OCI-LY3 (cell line): ENCODE data around the gene NSD1.

ENCODE experiments used
- H2AFZ ChIP-seq: fragments of 200-600, 300-600 bp; shearing (Covaris generic); 2 replicates; pipeline ENCODE4 v1.6.0; 2014; ENCODE audit warnings: antibody characterized with exemption, low read depth, low read length
- H3K27ac ChIP-seq: fragments of 200-600, 300-600 bp; sonication (generic); 2 replicates; pipeline ENCODE4 v1.5.1; 2014; ENCODE audit warnings: mild to moderate bottlenecking, low read length, moderate library complexity, mixed read lengths
- H3K27me3 ChIP-seq: fragments of 200-600, 300-600 bp; sonication (generic); 2 replicates; pipeline ENCODE4 v1.6.1; 2014; ENCODE audit warnings: low read depth, low read length, mixed read lengths
- H3K36me3 ChIP-seq: fragments of 200-600, 300-600 bp; sonication (generic); replicated peaks from 2 replicates; pipeline ENCODE3; 2014; ENCODE audit warnings: low read depth, low read length, mixed read lengths
- H3K4me1 ChIP-seq: fragments of 300-600, 200-600 bp; sonication (generic); 2 replicates; pipeline ENCODE4 v1.6.1; 2014; ENCODE audit warnings: low read length, mixed read lengths
- H3K4me2 ChIP-seq: fragments of 200-600, 300-600 bp; sonication (generic); 2 replicates; pipeline ENCODE4 v1.6.1; 2014; ENCODE audit warnings: low read length, mixed read lengths
- H3K4me3 ChIP-seq: fragments of 300-600, 200-600 bp; sonication (generic); 2 replicates; pipeline ENCODE4 v1.5.1; 2014; ENCODE audit warnings: antibody characterized with exemption, mild to moderate bottlenecking, low read length, moderate library complexity
- H3K79me2 ChIP-seq: fragments of 300-600, 200-600 bp; shearing (Covaris generic); 2 replicates; pipeline ENCODE4 v1.6.1; 2014; ENCODE audit warnings: mild to moderate bottlenecking, low read length, mixed read lengths
- H3K9ac ChIP-seq: fragments of 300-600, 200-600 bp; shearing (Covaris generic); 2 replicates; pipeline ENCODE4 v1.6.0; 2014; ENCODE audit warnings: mild to moderate bottlenecking, low read length, moderate library complexity
- H3K9me3 ChIP-seq: fragments of 200-600, 300-600 bp; shearing (Covaris generic); 2 replicates; pipeline ENCODE4 v1.6.1; 2014; ENCODE audit warnings: low read length, mixed read lengths; ENCODE audit not compliant: insufficient read depth
- H4K20me1 ChIP-seq: fragments of 200-600, 300-600 bp; sonication (generic); 2 replicates; pipeline ENCODE4 v1.6.1; 2016; ENCODE audit warnings: low read length, mixed read lengths; ENCODE audit not compliant: insufficient read depth
- CTCF ChIP-seq: fragments of 200-600, 300-600 bp; sonication (generic); IDR thresholded peaks from 2 replicates; pipeline ENCODE4 v1.5.1; 2014; ENCODE audit warnings: antibody characterized with exemption, low read length, low read depth
- EZH2phosphoT487 ChIP-seq: fragments of 200-600 bp; shearing (Covaris generic); IDR thresholded peaks from 2 replicates; pipeline ENCODE4 v1.6.1; 2018; ENCODE audit warnings: antibody characterized with exemption, mixed run types, low read depth

NSD1 gene

GRCh38 chr5:177183142-177183541 lies 49.6 kb downstream of the NSD1 start:
- H3K4me1 ChIP-seq: no peaks in the 10 kb centered on the region
- H3K27ac ChIP-seq: no peak overlapping the region
- H4K20me1 ChIP-seq: peaks cover 39% of the 10 kb centered on the region
- no peak overlapping the region for H3K4me3 ChIP-seq
- H3K9me3 ChIP-seq: no peaks in the 10 kb centered on the region
- H3K27me3 ChIP-seq: no peaks in the 10 kb centered on the region
- no peak for TF ChIP-seq EZH2phosphoT487
- TF ChIP-seq CTCF: no peak
- H3K79me2 ChIP-seq: peaks cover 82% of the 10 kb centered on the region
- H3K9ac ChIP-seq: no peak overlapping the region
- peaks cover 11% of the 10 kb centered on the region for H3K36me3 ChIP-seq
- no peak overlapping the region for H2AFZ ChIP-seq
- no peak overlapping the region for H3K4me2 ChIP-seq

- no peaks in the 10 kb centered on the region for H3K4me1 ChIP-seq
- no peak overlapping the region for H2AFZ ChIP-seq
- H3K27me3 ChIP-seq: no peaks in the 10 kb centered on the region
- no peak overlapping the region for H3K4me2 ChIP-seq
- peaks cover 34% of the 10 kb centered on the region for H4K20me1 ChIP-seq
- H3K9me3 ChIP-seq: no peaks in the 10 kb centered on the region
- H3K27ac ChIP-seq: no peak overlapping the region
- no peak overlapping the region for H3K9ac ChIP-seq
- H3K36me3 ChIP-seq: peaks cover 11% of the 10 kb centered on the region
- TF ChIP-seq EZH2phosphoT487 (no peak), CTCF (no peak)
- H3K79me2 ChIP-seq: peaks cover 82% of the 10 kb centered on the region
- no peak overlapping the region for H3K4me3 ChIP-seq
Measured at GRCh38 chr5:177183766-177184360, 50.3 kb downstream of the NSD1 start.

GRCh38 chr5:177185993-177186392 lies 52.4 kb downstream of the NSD1 start:
- H3K27me3 ChIP-seq: no peaks in the 10 kb centered on the region
- H3K9ac ChIP-seq: no peak overlapping the region
- no peaks in the 10 kb centered on the region for H3K4me1 ChIP-seq
- no peak overlapping the region for H3K4me2 ChIP-seq
- TF ChIP-seq CTCF: no peak
- TF ChIP-seq EZH2phosphoT487: no peak
- no peak overlapping the region for H3K27ac ChIP-seq
- H4K20me1 ChIP-seq: peaks cover 37% of the 10 kb centered on the region
- H2AFZ ChIP-seq: no peak overlapping the region
- no peaks in the 10 kb centered on the region for H3K9me3 ChIP-seq
- peaks cover 11% of the 10 kb centered on the region for H3K36me3 ChIP-seq
- peaks cover 84% of the 10 kb centered on the region for H3K79me2 ChIP-seq
- no peak overlapping the region for H3K4me3 ChIP-seq

- H3K79me2 ChIP-seq: peaks cover 81% of the 10 kb centered on the region
- no peaks in the 10 kb centered on the region for H3K9me3 ChIP-seq
- H3K27me3 ChIP-seq: no peaks in the 10 kb centered on the region
- TF ChIP-seq EZH2phosphoT487 (no peak), CTCF (no peak)
- H3K27ac ChIP-seq: no peak overlapping the region
- no peaks in the 10 kb centered on the region for H3K4me1 ChIP-seq
- H3K4me3 ChIP-seq: no peak overlapping the region
- no peak overlapping the region for H3K4me2 ChIP-seq
- no peak overlapping the region for H3K9ac ChIP-seq
- H2AFZ ChIP-seq: no peak overlapping the region
- H4K20me1 ChIP-seq: peaks cover 37% of the 10 kb centered on the region
- H3K36me3 ChIP-seq: peaks cover 11% of the 10 kb centered on the region
Measured at GRCh38 chr5:177186645-177187044, 53.1 kb downstream of the NSD1 start.
